ENCODE results near the gene LGALS14. TPM values are rescaled to one million over a fixed set of nuclear protein-coding genes. Genes with fewer than 3 reads are reported as not detected.

Gene LGALS14
- total and polyA plus RNA-seq, 10 of the 15 experiments (the other 5 are each of a cell fraction or from before 2014, with no cell fraction given), result 5.1 to 34.6 (median 7.3) TPM

DNA sequence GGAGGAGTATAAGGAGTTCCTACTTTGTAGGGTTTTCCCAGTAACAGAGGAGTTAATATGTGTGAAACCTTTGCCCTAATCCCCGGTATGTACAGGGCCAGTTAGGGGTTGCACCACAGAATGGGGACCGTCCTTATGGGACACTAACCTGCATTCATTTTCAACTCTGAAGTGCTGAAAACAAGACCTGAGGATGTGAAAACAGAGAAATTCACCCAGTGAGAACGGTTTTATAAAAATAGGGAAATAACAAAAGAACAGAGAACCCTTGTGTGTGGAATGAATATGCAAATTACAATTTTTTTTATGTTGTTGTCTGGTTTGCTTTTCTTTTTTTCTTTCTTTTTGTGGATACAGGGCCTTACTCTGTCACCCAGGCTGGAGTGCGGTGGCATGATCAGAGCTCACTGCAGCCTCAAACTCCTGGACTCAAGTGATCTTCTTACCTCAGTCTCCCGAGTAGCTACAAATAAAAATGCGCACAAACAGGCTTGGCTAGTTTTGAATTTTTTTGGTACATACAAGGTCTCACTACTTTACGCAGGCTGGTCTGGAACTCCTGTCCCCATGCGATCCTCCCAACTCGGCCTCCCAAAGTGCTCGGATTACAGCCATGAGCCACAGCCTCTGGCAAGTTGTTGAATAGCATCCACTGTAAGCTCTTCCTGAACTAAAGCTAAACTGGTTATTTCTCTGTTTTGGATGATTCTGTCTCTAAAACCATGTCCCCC, 23.0 kb downstream of the LGALS14 start (continued):
- TF ChIP-seq POLR2AphosphoS2 (IDR thresholded peaks at IDR 0.05; ENCODE audit: low read depth, low read length) (no peak), POU2F2 (IDR thresholded peaks at IDR 0.05; ENCODE audit: borderline replicate concordance, low read depth, low read length) (peak; percentile 92), MTA2 (IDR thresholded peaks at IDR 0.05; ENCODE audit: low read depth) (peak; percentile 50; the same call in 1 of the 2 replicates), CBX3 (IDR thresholded peaks at IDR 0.05; ENCODE audit: borderline replicate concordance, low read depth) (no peak), TBL1XR1 (IDR thresholded peaks at IDR 0.05; ENCODE audit: low read depth, low read length) (no peak), BMI1 (IDR thresholded peaks at IDR 0.05; ENCODE audit: borderline replicate concordance) (no peak), DPF2 (IDR thresholded peaks at IDR 0.05) (no peak), ESRRA (IDR thresholded peaks at IDR 0.05; ENCODE audit: low read length) (no peak)
- TF ChIP-seq, protein P1, sequence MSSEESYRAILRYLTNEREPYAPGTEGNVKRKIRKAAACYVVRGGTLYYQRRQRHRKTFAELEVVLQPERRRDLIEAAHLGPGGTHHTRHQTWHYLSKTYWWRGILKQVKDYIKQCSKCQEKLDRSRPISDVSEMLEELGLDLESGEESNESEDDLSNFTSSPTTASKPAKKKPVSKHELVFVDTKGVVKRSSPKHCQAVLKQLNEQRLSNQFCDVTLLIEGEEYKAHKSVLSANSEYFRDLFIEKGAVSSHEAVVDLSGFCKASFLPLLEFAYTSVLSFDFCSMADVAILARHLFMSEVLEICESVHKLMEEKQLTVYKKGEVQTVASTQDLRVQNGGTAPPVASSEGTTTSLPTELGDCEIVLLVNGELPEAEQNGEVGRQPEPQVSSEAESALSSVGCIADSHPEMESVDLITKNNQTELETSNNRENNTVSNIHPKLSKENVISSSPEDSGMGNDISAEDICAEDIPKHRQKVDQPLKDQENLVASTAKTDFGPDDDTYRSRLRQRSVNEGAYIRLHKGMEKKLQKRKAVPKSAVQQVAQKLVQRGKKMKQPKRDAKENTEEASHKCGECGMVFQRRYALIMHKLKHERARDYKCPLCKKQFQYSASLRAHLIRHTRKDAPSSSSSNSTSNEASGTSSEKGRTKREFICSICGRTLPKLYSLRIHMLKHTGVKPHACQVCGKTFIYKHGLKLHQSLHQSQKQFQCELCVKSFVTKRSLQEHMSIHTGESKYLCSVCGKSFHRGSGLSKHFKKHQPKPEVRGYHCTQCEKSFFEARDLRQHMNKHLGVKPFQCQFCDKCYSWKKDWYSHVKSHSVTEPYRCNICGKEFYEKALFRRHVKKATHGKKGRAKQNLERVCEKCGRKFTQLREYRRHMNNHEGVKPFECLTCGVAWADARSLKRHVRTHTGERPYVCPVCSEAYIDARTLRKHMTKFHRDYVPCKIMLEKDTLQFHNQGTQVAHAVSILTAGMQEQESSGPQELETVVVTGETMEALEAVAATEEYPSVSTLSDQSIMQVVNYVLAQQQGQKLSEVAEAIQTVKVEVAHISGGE (CRISPR knock-in tag; IDR thresholded peaks at IDR 0.05), result no peak
- TF ChIP-seq, protein P2, sequence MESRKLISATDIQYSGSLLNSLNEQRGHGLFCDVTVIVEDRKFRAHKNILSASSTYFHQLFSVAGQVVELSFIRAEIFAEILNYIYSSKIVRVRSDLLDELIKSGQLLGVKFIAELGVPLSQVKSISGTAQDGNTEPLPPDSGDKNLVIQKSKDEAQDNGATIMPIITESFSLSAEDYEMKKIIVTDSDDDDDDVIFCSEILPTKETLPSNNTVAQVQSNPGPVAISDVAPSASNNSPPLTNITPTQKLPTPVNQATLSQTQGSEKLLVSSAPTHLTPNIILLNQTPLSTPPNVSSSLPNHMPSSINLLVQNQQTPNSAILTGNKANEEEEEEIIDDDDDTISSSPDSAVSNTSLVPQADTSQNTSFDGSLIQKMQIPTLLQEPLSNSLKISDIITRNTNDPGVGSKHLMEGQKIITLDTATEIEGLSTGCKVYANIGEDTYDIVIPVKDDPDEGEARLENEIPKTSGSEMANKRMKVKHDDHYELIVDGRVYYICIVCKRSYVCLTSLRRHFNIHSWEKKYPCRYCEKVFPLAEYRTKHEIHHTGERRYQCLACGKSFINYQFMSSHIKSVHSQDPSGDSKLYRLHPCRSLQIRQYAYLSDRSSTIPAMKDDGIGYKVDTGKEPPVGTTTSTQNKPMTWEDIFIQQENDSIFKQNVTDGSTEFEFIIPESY (IDR thresholded peaks at IDR 0.05), result no peak
- TF ChIP-seq, protein P3, sequence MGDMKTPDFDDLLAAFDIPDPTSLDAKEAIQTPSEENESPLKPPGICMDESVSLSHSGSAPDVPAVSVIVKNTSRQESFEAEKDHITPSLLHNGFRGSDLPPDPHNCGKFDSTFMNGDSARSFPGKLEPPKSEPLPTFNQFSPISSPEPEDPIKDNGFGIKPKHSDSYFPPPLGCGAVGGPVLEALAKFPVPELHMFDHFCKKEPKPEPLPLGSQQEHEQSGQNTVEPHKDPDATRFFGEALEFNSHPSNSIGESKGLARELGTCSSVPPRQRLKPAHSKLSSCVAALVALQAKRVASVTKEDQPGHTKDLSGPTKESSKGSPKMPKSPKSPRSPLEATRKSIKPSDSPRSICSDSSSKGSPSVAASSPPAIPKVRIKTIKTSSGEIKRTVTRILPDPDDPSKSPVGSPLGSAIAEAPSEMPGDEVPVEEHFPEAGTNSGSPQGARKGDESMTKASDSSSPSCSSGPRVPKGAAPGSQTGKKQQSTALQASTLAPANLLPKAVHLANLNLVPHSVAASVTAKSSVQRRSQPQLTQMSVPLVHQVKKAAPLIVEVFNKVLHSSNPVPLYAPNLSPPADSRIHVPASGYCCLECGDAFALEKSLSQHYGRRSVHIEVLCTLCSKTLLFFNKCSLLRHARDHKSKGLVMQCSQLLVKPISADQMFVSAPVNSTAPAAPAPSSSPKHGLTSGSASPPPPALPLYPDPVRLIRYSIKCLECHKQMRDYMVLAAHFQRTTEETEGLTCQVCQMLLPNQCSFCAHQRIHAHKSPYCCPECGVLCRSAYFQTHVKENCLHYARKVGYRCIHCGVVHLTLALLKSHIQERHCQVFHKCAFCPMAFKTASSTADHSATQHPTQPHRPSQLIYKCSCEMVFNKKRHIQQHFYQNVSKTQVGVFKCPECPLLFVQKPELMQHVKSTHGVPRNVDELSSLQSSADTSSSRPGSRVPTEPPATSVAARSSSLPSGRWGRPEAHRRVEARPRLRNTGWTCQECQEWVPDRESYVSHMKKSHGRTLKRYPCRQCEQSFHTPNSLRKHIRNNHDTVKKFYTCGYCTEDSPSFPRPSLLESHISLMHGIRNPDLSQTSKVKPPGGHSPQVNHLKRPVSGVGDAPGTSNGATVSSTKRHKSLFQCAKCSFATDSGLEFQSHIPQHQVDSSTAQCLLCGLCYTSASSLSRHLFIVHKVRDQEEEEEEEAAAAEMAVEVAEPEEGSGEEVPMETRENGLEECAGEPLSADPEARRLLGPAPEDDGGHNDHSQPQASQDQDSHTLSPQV (IDR thresholded peaks at IDR 0.05), result no peak
- TF ChIP-seq, protein P4, sequence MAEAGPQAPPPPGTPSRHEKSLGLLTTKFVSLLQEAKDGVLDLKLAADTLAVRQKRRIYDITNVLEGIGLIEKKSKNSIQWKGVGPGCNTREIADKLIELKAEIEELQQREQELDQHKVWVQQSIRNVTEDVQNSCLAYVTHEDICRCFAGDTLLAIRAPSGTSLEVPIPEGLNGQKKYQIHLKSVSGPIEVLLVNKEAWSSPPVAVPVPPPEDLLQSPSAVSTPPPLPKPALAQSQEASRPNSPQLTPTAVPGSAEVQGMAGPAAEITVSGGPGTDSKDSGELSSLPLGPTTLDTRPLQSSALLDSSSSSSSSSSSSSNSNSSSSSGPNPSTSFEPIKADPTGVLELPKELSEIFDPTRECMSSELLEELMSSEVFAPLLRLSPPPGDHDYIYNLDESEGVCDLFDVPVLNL (IDR thresholded peaks at IDR 0.05; ENCODE audit: low read depth, low read length), result no peak
- TF ChIP-seq, protein P5, sequence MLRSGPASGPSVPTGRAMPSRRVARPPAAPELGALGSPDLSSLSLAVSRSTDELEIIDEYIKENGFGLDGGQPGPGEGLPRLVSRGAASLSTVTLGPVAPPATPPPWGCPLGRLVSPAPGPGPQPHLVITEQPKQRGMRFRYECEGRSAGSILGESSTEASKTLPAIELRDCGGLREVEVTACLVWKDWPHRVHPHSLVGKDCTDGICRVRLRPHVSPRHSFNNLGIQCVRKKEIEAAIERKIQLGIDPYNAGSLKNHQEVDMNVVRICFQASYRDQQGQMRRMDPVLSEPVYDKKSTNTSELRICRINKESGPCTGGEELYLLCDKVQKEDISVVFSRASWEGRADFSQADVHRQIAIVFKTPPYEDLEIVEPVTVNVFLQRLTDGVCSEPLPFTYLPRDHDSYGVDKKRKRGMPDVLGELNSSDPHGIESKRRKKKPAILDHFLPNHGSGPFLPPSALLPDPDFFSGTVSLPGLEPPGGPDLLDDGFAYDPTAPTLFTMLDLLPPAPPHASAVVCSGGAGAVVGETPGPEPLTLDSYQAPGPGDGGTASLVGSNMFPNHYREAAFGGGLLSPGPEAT (IDR thresholded peaks at IDR 0.05; ENCODE audit: low read depth), result peak; percentile 80

All from GM12878 (cell line).